Iris pigment epithelial cell (primary cell): ENCODE data around the gene NSD2.

Experiments
- DNase-seq: peaks from one replicate; pipeline ENCODE4 v3.0.0-alpha.2; 2011; ENCODE audit warnings: low read depth

The NSD2 gene

GRCh38 chr4:1971456-1972200, 100.4 kb downstream of the NSD2 start:
- DNase-seq: no peak

DNA sequence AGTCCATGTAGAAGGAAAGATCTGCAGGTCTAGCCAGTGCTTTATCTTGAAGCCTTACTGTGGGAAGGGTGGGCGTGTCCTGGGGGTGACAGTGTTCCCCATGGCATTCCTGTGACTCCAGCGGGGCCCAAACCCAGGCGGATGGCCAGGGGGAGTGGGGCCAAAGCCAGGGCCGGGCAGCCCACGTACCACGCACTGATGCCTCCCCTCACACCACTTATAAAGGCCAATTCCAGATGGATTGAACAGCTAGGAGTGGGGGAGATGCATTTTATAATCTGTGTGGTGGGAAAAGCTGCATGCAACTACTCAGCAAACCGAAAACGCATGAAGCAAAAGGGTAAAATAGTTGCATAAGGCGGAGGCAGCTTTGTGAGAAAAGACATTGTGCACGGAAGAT, 101.2 kb downstream of the NSD2 start:
- no peak for DNase-seq

- DNase-seq: no peak
These were observed 102.0 kb downstream of the NSD2 start for GRCh38 chr4:1973218-1973617.

- DNase-seq: no peak
These were observed 102.5 kb downstream of the NSD2 start for GRCh38 chr4:1973661-1974060.

GRCh38 chr4:1974840-1975239, 103.6 kb downstream of the NSD2 start:
- DNase-seq: no peak

- DNase-seq: no peak
These were observed 104.2 kb downstream of the NSD2 start for GRCh38 chr4:1975391-1975801.

- no peak for DNase-seq
These were observed 104.7 kb downstream of the NSD2 start for GRCh38 chr4:1975880-1976279.

DNA sequence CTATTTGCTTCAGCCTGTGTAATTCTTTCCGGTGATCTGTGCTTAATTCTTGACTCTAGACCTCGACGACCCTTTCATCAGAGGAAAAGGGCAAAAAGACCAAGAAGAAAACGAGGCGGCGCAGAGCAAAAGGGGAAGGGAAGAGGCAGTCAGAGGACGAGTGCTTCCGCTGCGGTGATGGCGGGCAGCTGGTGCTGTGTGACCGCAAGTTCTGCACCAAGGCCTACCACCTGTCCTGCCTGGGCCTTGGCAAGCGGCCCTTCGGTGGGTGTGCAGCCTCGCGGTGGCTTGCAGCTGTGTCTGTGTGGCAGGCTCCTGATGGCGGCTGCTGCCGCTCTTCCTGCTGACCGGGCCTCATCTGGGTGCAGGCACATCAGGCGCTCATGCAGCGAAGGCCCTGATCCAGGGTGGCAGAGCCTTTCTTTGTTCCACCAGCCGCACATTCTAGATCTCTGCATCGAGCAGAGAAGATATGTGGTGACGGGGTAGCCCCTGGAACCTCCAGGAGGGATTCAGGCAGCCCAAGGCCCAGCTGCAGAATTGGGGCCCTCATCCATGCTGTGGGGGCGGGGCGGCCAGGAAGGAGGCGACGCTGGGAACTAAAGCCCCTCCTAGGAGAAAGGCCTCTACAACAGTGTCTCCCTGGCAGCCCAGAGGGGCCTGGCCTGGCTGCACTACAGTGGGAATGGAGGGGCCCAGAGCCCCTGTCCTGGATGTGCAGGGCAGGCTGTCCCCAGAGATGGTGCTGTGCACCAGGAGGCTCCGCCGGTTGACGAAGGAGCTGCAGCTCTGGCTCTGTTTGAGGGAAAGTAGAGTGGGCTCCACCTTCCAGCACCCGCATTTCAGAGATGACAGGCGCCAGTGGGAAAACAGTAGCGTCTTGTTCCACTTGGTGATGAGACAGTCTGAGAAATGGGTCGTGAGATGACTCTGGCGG, 105.5 kb downstream of the NSD2 start:
- no peak for DNase-seq

DNA sequence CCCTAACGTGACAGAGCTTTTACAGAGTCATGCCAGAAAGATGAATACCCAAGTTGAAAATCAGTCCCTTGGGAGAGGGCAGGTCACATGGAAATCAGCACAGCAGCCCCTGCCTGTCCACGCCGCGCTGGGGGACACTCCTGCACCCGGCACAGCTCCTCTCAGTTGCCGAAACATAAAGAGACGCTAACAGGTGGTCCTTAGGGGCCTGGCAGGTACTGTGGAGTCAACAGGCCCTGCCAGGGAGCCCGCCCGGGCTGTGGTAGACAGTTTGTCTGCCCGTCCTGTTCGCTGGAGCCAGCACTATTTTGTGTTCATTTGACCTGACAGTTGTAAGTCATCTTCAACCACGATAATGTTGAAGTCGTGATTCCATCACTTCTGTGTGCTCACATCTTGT, 107.0 kb downstream of the NSD2 start:
- no peak for DNase-seq

DNA sequence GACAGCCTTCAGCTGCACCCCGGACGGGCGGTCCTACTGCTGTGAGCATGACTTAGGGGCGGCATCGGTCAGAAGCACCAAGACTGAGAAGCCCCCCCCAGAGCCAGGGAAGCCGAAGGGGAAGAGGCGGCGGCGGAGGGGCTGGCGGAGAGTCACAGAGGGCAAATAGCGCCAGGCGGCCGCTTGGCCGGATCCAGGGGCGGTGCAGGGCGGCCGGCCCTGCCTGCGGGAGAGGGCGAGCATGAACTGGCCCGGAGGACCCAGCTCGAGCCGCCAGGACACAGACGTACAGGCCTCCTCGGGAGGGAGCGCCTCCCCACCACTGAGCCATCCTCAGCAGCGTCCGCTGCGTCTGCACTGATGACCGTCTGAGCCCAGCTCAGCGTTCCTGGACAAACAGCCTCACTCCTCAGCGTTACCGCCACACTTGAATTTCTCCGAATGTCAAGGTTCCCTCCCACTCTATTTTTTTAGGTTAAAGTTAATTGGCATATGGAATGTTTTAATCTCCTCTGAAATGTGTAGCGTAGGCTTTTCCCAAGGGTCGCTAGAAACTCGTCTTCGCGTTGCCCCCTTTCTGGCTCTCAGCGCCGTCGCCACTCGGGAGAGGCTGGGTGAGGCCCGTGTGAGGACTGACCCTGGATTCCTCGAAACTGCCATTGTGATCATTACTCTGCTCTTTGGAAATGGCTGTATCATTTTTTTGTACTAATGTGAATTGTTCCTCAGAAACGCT, 107.7 kb downstream of the NSD2 start:
- no peak for DNase-seq

DNA sequence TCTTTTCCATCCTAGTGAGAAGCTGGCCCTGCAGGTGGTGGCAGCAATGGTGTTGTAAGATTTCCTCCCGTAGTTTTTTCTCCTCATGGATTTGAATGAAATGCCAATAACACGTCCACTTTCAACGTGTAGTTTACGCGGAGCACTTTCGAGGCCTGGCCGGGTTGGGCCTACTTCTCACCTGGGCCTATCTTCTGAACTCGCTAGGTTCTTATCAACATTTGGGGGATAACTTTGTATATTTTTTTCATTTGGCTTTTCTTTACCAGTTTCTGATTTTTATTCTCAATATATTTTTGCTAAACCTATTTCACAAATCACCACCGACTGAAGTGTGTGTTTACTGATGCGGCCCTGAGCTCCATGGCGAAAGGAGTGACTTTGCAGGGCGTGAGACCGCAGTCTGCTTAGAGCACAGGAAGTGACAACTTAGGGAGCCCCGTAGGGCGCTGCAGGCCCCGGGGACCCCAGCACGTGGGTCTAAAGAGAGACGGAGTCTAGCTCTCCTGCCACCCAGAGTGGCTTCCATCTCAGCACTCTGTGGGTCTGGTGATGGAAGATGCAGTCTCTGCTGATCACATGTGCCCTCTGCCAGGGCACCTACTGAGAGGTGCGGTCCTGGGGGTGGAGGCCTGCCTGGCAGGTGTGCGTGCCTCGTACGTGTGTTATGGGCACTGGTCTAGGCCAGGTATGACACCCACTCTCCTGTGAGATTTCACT, 108.4 kb downstream of the NSD2 start:
- DNase-seq: no peak

DNA sequence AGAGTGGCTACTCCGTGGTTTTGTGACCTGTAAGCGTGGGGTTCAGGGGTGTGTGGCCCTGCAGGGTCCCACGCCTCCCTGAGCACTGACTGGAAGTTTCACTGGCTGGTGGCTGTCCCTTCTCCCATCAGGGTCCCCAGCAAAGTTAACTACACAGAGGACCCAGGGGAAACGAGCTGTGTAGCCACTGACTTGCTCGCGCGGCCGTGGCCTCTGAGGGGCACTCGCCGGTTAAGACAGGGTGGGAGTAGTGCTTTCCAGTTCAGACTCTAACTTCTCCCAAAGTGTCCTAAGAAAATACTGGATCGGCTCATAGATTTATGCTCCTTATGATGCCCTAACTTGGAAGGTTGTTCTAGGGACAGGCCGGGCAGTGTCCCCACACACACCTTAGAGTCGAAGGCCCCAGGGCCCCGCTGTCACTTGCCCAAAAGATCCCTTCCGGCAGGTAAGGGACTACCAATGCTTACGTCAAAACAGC, 109.4 kb downstream of the NSD2 start:
- no peak for DNase-seq

DNA sequence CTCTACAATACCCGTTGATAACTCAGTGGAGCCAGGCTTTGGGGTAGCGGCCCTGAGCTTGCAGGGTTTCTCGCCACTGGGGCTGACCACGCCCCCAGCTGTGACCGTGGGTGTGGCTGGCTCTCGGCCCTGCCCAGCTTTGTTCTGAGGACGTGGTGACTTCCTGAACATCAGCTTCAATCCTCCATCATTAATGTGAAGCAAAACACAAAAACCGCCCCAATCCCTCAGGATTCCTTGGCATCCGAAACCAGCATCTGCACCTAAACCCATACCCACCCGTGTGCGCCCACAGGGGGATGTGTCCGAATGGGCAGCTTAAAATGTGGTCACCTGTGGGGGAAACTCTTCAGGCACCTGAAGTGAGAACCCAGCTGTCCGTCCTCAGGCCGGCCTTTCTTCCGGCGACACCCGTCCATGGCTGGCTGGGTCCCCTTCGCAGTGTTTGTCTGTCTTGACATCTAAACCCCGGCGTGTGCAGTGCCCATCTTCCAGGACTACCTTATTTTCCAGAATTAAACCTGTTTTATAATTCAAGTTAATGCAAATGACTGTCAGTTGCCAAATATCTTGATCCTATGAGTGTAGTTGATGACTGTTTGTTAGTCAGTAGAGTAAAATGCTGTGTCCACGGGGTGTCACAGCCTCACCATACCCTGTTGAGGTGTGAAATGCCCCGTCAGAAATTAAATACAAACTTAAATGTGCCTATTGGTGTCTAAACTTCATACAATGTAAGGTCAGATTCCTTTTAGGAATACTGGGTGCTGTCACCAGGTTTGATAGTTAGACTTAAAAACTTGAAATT, 110.3 kb downstream of the NSD2 start:
- peak; percentile 15 for DNase-seq

DNA sequence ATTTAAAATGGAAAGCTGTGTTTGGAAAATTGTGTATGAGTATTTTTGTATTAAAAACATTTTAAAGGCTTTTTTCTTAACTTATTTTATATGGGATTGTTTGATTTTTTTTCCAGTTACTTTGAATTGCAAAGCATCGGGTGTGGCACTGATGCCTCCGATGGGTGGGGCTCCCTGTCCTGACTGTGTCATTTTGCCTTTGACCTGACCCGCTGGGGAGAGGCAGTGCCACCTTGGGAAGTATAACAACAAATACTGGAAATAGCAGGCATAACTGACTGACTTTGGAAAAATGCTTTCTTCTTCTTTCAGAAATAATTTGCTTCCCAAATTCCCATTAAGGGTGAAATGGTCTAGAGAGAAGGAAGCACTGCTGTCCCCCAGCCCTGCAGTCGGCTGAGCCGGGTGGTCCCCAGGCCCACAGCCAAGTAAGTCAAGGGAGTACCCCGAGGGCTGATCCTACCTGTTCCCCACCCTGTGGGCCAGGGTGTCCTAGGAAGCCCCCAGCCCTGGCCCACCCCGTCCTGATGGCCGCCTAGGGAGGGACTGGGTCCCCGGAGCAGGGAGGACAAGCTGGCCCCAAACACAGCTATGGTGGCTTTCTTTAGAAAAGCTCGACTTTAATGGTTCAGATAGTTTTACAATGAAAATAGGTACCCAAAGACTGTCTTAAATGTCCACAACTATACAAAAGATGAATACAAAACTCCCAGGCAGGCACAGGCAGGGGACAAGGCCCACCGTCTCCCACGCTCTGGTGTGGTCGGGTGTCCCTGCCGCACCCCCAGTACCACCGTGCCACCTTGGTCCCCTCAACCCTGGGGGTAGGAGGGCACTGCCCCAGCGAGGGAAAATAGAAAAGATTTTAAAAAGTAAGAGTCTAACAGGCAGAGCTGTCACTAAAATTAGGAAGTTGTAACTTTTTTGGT, 111.2 kb downstream of the NSD2 start:
- DNase-seq: no peak

DNA sequence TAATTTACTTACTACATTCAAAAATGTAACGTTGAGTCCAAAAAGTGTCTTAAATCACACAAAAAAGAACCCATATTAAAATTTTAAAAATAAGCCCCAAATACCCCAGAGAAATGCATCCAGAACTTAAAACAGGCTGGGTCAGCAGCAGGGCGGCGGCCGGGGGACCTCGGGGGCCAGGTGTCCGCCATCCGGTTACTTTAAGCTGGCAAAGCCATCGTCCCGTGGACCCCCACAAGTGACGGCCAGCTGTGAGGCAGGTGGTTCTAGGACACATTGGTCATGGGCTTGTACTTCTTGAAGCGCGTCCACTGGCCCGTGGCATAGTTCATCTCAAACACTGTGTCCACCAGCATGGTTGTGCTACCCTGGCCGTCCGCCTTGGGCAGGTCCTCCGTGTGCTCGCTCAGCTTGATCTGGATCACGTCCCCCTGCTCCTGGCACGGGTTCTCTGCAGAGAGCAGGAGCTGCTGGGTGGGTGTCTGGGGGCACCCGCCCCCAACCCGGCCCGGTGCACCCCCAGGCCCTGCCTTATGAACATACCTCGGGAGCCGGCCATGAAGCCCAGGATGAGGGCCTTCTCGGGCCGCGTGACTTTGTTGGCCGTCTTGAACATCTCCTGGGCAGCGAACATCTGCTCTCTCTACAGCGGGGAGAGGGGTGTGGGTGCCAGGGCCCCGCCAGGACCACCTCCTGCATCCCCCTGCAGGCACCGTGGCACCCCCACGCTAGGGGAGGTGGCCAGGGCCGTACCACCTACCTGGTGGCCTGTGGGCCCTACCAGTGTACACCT, 112.1 kb downstream of the NSD2 start:
- DNase-seq: no peak

DNA sequence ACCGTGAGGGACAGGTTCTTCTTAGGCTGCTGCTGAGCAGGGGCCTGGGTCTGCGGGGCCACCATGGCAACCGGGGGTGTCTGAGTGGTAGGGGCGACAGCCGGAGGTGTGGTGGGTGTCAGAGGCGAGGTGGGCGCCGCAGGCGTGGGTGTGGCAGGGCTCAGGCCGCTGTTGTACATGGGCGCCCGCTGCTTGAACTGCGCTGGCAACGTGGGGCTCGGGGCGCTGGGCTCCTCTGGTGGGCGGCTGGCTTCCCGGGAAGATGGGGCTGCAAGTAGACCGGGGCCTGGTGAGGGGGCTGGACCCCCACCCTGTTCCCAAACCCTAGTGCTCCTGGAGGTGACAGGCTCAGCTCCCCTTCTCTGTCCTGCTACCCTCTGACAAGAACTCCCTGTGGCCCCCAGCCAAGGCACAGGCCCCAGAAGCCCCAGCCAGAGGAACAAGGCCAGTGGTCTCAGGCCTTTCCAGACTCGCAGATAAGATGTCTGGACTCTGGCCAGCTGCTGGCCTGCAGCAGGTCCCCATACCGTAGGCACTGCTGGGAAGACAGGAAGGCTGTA, 112.7 kb downstream of the NSD2 start:
- DNase-seq: no peak

DNA sequence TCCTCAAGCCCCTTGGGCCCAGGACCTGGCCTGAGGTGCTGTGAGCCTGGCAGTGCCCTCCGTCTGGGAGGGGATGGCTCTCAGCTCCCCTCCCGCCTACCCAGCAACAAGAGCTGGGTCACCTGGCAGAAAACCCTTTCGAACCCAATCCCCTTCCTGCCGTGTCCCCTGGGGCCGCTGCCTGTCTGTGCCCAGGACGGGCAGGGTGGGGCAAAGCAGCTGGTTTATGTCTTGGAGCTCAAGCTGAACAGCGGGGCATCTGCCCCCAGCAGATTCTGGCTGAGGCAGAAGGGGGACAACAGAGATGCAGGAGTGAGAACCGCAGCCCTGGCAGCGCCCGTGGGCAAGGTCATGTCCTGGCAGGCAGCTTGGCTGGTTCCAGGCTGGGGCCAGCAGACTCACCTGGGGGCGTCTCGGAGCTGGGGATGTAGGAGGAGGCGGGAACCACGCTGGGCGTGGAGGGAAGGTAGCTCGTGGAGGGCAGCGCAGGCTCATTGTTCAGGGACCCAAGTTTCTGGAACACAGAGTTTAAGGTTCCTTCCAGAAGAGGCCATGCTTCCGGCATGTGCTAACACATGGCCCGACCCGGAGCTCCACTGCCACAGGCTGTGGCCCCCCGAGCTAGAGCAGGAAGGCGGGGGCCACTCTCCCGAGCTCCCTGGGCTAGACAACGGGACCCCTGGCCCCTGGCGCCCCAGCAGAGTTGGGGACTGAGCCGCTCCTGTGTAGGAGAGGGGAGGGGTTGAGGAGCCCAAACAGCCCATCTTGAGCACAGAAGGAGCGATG, 113.4 kb downstream of the NSD2 start:
- DNase-seq: no peak

GRCh38 chr4:1985294-1985693, 114.1 kb downstream of the NSD2 start:
- no peak for DNase-seq
